HepG2 (cell line): ENCODE measurements around the gene CLIP2. TPM values are rescaled to one million over a fixed set of nuclear protein-coding genes. Genes with fewer than 3 reads are reported as not detected.

Experiments used
- ARHGAP35 ChIP-seq: sonication (generic); formaldehyde crosslinking; IDR thresholded peaks from 2 replicates; pipeline ENCODE4 v1.9.0; 2022; ENCODE audit warnings: mild to moderate bottlenecking, inconsistent platforms, moderate library complexity, missing genetic modification reagents, borderline replicate concordance
- FIP1L1 ChIP-seq: fragments of 200-400 bp; formaldehyde crosslinking; IDR thresholded peaks from 2 replicates; pipeline ENCODE4 v1.6.1; 2018; ENCODE audit warnings: low read depth, mild to moderate bottlenecking, low read length, moderate library complexity, borderline replicate concordance; ENCODE audit not compliant: insufficient read depth
- FOXA3 ChIP-seq: IDR thresholded peaks from 2 replicates; pipeline ENCODE4 v1.6.1; 2016; ENCODE audit warnings: missing genetic modification reagents, missing compliant biosample characterization
- FOXK2 ChIP-seq: fragments of 450-650 bp; IDR thresholded peaks from 2 replicates; pipeline ENCODE4 v1.6.1; 2016
- HES4 ChIP-seq: sonication (generic); formaldehyde crosslinking; IDR thresholded peaks from 2 replicates; pipeline ENCODE4 v1.9.0; 2021; ENCODE audit warnings: mild to moderate bottlenecking, missing genetic modification reagents, borderline replicate concordance
- HOXA7 ChIP-seq: sonication (generic); formaldehyde crosslinking; IDR thresholded peaks from 2 replicates; pipeline ENCODE4 v1.8.1; 2022; ENCODE audit warnings: mild to moderate bottlenecking, missing genetic modification reagents, moderate library complexity
- NFIC ChIP-seq: IDR thresholded peaks from 2 replicates; pipeline ENCODE4 v1.6.1; 2012; ENCODE audit warnings: mild to moderate bottlenecking, low read length, inconsistent platforms
- NR2F6 ChIP-seq, 2 experiments: IDR thresholded peaks; 2 replicates each; pipeline ENCODE4 v1.6.1; 2016; ENCODE audit warnings: antibody characterized with exemption in 1 of 2, mild to moderate bottlenecking in 1 of 2
- PHF21A ChIP-seq: sonication (generic); formaldehyde crosslinking; IDR thresholded peaks from 2 replicates; pipeline ENCODE4 v1.5.0; 2020; ENCODE audit warnings: mild to moderate bottlenecking, missing genetic modification reagents
- TOE1 ChIP-seq: sonication (generic); formaldehyde crosslinking; IDR thresholded peaks from 2 replicates; pipeline ENCODE4 v1.4.0; 2020; ENCODE audit warnings: mild to moderate bottlenecking, missing genetic modification reagents
- ZFP1 ChIP-seq: IDR thresholded peaks from 2 replicates; pipeline ENCODE4 v1.6.1; 2016
- ZFP37 ChIP-seq: sonication (generic); formaldehyde crosslinking; IDR thresholded peaks from 2 replicates; pipeline ENCODE4 v1.4.0; 2020; ENCODE audit warnings: missing genetic modification reagents, borderline replicate concordance
- ZNF317 ChIP-seq: sonication (generic); formaldehyde crosslinking; IDR thresholded peaks from 2 replicates; pipeline ENCODE4 v1.5.0; 2020; ENCODE audit warnings: mild to moderate bottlenecking, missing genetic modification reagents
- ZNF546 ChIP-seq: sonication (generic); formaldehyde crosslinking; conservative IDR thresholded peaks from 2 replicates; pipeline ENCODE4 v1.8.1; 2023; ENCODE audit warnings: mild to moderate bottlenecking, missing genetic modification reagents
- ZNF615 ChIP-seq: sonication (generic); formaldehyde crosslinking; IDR thresholded peaks from 2 replicates; pipeline ENCODE4 v1.5.0; 2020; ENCODE audit warnings: mild to moderate bottlenecking, missing genetic modification reagents, borderline replicate concordance
- ZNF629 ChIP-seq: sonication (generic); formaldehyde crosslinking; conservative IDR thresholded peaks from 2 replicates; pipeline ENCODE4 v1.5.0; 2020; ENCODE audit warnings: missing genetic modification reagents
- ZNF7 ChIP-seq: IDR thresholded peaks from 2 replicates; pipeline ENCODE4 v1.6.1; 2016; ENCODE audit warnings: missing biosample characterization, missing genetic modification reagents
- ZSCAN20 ChIP-seq: sonication (generic); formaldehyde crosslinking; IDR thresholded peaks from 2 replicates; pipeline ENCODE4 v1.4.0; 2020; ENCODE audit warnings: missing genetic modification reagents, mild to moderate bottlenecking, borderline replicate concordance
- polyA plus RNA-seq, 8 experiments: library from polyadenylated mRNA; depleted of rRNA in 3 of 8; stranded (reverse) in 7 of 8; unstranded in 1 of 8; fragments of >200 nt; fragmentation: Illumina TruSeq in 4 of 8; extraction: Trizol in 4 of 8; gene quantifications; 2 replicates each; pipeline versions ENCODE4 v1.2.1 to v1.2.3, GENCODE V29; 2011 to 2016; ENCODE audit warnings: low read depth in 4 of 8, missing spikeins in 1 of 8, mixed read lengths in 1 of 8; ENCODE audit not compliant: insufficient read depth in 1 of 8
- total RNA-seq, 5 experiments: library from RNA; depleted of rRNA; stranded (reverse); fragments of >200 nt; fragmentation: Illumina TruSeq; extraction: Trizol; gene quantifications; 2 replicates each; pipeline ENCODE4 v1.2.3, GENCODE V29; 2016; ENCODE audit warnings: low read depth in 1 of 5
- TF ChIP-seq, protein P1 (sequence below): sonication (generic); formaldehyde crosslinking; IDR thresholded peaks from 2 replicates; pipeline ENCODE4 v1.4.0; 2020; ENCODE audit warnings: mild to moderate bottlenecking, missing genetic modification reagents
- TF ChIP-seq, protein P2 (sequence below): sonication (generic); formaldehyde crosslinking; IDR thresholded peaks from 2 replicates; pipeline ENCODE4 v1.5.0; 2020; ENCODE audit warnings: missing genetic modification reagents
- TF ChIP-seq, protein P3 (sequence below): sonication (generic); formaldehyde crosslinking; IDR thresholded peaks from 2 replicates; pipeline ENCODE4 v1.5.0; 2020; ENCODE audit warnings: missing genetic modification reagents, mild to moderate bottlenecking, borderline replicate concordance

The CLIP2 gene
- total and polyA plus RNA-seq, 2 of the 13 experiments (the other 11 are each of a cell fraction or from before 2014, with no cell fraction given): 6.5 to 17.4 TPM

DNA sequence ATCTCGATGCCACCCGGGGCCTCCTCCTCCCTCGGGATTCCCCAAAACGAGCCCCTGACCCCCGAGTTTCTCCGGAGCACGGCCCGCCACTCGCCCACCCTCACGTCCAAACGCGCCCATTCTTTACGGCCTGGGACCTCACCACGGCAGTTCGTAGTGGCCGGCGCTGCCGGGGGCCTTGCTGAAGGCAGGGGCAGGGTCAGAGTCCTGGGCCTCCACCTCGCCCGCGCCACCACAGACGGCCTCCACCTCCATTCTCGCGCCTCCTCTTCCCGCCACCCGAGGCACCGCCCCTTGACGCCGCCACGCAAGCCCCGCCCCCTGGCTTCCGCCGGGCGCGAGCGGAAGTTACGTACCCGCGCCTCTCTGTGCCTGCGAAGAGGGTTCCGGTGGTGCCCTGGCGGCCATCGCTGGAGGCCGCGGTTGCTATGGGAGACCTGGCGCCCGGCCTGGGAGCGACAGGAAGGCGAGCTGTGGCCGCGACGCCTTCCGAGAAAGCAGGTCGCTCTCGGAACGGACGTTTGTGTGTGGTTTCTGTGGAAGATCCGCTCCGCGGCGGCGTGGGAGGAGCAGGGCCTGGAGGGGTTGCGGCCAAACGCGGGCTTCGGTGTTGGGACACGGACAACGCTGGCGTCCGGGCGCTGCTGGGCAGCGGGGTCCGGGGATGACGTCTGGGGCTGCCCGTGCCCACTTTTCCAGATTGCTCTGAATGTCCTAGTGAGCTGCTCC, 34.9 kb upstream of the CLIP2 start, which contains the start of gene RFC2 (continued):
- TF ChIP-seq, protein P1, sequence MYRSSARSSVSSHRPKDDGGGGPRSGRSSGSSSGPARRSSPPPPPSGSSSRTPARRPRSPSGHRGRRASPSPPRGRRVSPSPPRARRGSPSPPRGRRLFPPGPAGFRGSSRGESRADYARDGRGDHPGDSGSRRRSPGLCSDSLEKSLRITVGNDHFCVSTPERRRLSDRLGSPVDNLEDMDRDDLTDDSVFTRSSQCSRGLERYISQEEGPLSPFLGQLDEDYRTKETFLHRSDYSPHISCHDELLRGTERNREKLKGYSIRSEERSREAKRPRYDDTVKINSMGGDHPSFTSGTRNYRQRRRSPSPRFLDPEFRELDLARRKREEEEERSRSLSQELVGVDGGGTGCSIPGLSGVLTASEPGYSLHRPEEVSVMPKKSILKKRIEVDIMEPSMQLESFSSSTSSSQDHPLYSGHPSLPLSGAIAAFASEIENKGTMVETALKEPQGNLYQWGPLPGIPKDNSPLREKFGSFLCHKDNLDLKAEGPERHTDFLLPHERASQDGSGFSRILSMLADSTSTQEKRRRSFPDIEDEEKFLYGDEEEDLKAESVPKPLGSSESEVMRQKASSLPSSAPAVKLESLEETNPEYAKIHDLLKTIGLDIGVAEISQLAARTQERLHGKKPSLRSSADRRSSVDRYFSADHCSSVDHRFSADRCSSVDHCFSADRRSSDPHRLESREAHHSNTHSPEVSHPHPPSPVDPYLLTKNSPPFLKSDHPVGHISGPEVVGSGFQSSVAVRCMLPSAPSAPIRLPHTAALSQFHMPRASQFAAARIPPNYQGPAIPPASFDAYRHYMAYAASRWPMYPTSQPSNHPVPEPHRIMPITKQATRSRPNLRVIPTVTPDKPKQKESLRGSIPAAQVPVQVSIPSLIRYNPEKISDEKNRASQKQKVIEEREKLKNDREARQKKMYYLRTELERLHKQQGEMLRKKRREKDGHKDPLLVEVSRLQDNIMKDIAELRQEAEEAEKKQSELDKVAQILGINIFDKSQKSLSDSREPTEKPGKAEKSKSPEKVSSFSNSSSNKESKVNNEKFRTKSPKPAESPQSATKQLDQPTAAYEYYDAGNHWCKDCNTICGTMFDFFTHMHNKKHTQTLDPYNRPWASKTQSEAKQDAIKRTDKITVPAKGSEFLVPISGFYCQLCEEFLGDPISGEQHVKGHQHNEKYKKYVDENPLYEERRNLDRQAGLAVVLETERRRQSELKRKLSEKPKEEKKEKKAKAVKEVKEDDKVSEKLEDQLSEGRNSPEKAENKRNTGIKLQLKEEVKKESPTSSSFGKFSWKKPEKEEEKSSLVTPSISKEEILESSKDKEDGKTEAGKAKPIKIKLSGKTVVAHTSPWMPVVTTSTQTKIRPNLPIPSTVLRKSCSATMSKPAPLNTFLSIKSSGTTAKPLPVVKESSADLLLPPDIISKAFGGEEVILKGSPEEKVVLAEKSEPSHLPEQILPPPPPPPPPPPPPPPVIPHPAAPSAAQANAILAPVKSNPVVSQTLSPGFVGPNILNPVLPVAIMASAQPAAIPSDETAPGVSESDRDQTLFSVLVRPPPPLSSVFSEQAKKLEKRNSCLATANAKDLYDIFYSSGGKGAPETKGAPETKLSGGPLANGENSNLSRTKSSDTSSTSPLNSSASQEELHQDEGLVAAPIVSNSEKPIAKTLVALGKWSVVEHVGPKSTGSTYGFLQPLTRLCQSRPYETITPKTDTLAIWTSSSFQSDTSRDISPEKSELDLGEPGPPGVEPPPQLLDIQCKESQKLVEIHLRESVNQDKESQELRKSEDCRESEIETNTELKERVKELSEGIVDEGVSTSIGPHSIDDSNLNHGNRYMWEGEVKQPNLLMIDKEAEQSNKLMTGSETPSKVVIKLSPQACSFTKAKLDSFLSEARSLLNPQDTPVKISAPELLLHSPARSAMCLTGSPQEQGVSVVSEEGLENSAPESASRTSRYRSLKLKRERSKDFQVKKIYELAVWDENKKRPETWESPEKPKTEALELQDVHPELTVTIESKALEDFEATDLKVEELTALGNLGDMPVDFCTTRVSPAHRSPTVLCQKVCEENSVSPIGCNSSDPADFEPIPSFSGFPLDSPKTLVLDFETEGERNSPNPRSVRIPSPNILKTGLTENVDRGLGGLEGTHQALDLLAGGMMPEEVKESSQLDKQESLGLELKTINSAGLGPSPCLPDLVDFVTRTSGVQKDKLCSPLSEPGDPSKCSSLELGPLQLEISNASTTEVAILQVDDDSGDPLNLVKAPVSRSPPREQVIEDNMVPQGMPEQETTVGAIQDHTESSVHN (CRISPR knock-in tag): 0 out of 2 replicates have a peak, but pooled peaks have one; percentile 18
- TF ChIP-seq ZNF629 (no peak; the same call in none of the 2 replicates), ZFP1 (CRISPR knock-in tag) (peak; percentile 78; the same call in 1 of the 2 replicates), ZNF615 (no peak), ZSCAN20 (CRISPR knock-in tag) (no peak), ZFP37 (no peak), FOXK2 (no peak), TOE1 (no peak), ZNF7 (CRISPR knock-in tag) (no peak), HES4 (CRISPR knock-in tag) (peak; percentile 68; the same call in 1 of the 2 replicates), NR2F6 (IDR thresholded peaks at IDR 0.05) (no peak), NR2F6 (CRISPR knock-in tag; IDR thresholded peaks at IDR 0.05) (peak; percentile 62; the same call in 1 of the 2 replicates), FIP1L1 (no peak), NFIC (no peak), HOXA7 (CRISPR knock-in tag) (no peak), ZNF317 (CRISPR knock-in tag) (peak; percentile 72), PHF21A (CRISPR knock-in tag) (peak; percentile 32), ZNF546 (CRISPR knock-in tag) (peak; percentile 88), FOXA3 (peak; percentile 40; the same call in 1 of the 2 replicates), ARHGAP35 (CRISPR knock-in tag) (peak; percentile 86)
- TF ChIP-seq, protein P2, sequence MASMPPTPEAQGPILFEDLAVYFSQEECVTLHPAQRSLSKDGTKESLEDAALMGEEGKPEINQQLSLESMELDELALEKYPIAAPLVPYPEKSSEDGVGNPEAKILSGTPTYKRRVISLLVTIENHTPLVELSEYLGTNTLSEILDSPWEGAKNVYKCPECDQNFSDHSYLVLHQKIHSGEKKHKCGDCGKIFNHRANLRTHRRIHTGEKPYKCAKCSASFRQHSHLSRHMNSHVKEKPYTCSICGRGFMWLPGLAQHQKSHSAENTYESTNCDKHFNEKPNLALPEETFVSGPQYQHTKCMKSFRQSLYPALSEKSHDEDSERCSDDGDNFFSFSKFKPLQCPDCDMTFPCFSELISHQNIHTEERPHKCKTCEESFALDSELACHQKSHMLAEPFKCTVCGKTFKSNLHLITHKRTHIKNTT: no peak
- TF ChIP-seq, protein P3, sequence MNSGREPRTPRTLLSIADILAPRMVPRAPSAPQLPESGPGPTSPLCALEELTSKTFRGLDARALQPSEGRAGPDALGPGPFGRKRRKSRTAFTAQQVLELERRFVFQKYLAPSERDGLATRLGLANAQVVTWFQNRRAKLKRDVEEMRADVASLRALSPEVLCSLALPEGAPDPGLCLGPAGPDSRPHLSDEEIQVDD (CRISPR knock-in tag): 0 out of 2 replicates have a peak, but pooled peaks have one; percentile 31
